K562 (cell line): ENCODE results near the gene SPTLC2. TPM values are rescaled to one million over a fixed set of nuclear protein-coding genes. Genes with fewer than 3 reads are reported as not detected.

Experiments used
- CBX5 ChIP-seq: IDR thresholded peaks from 2 replicates; pipeline ENCODE4 v1.6.1; 2014; ENCODE audit warnings: low read depth, borderline replicate concordance
- CEBPB ChIP-seq: fragments of 450-650 bp; IDR thresholded peaks from 2 replicates; pipeline ENCODE4 v1.6.1; 2016; ENCODE audit warnings: missing genetic modification characterization, missing compliant biosample characterization
- FOXA3 ChIP-seq, 2 experiments: fragments of 450-650 bp in 1 of 2; sonication (generic) in 1 of 2; formaldehyde crosslinking; IDR thresholded peaks in 1 of 2; conservative IDR thresholded peaks in 1 of 2; 2 replicates each; pipeline versions ENCODE4 v1.4.0 to v1.8.0; 2020 to 2022; ENCODE audit warnings: mild to moderate bottlenecking in 2 of 2, missing genetic modification reagents in 1 of 2
- GABPB1 ChIP-seq: sonication (generic); formaldehyde crosslinking; IDR thresholded peaks from 2 replicates; pipeline ENCODE4 v1.8.0; 2022; ENCODE audit warnings: mild to moderate bottlenecking, missing genetic modification reagents
- JUN ChIP-seq, 2 experiments: sonication (generic) in 1 of 2; formaldehyde crosslinking in 1 of 2; IDR thresholded peaks; 2 replicates each; pipeline versions ENCODE4 v1.6.1 to v1.8.0; 2012 to 2022; ENCODE audit warnings: borderline replicate concordance in 2 of 2, mild to moderate bottlenecking in 2 of 2, improper control_type of control experiment in 1 of 2, low read depth in 1 of 2, low read length in 1 of 2, missing genetic modification reagents in 1 of 2
- KDM1A ChIP-seq, 2 experiments: fragments of 450-650 bp; IDR thresholded peaks; 2 replicates each; pipeline ENCODE4 v1.6.1; 2016; ENCODE audit warnings: mild to moderate bottlenecking in 2 of 2
- PHF21A ChIP-seq: fragments of 450-650 bp; IDR thresholded peaks from 2 replicates; pipeline ENCODE4 v1.6.1; 2017; ENCODE audit warnings: low read depth, borderline replicate concordance
- SP2 ChIP-seq: IDR thresholded peaks from 2 replicates; pipeline ENCODE4 v1.6.1; 2011; ENCODE audit warnings: mild to moderate bottlenecking, low read depth, low read length, moderate library complexity; ENCODE audit not compliant: poor library complexity, severe bottlenecking; ENCODE audit errors: extremely low read depth
- ZBTB7A ChIP-seq: IDR thresholded peaks from 2 replicates; pipeline ENCODE4 v1.6.1; 2011; ENCODE audit warnings: low read depth, mild to moderate bottlenecking, low read length, moderate library complexity, borderline replicate concordance; ENCODE audit not compliant: control insufficient read depth
- ZFP30 ChIP-seq: fragments of 250-450 bp; sonication (Bioruptor Pico); IDR thresholded peaks from 2 replicates; pipeline ENCODE4 v1.8.0; 2022; ENCODE audit warnings: moderate library complexity, mild to moderate bottlenecking, inconsistent platforms, borderline replicate concordance
- ZNF165 ChIP-seq: fragments of 250-450 bp; sonication (Bioruptor Pico); IDR thresholded peaks from 2 replicates; pipeline ENCODE4 v1.4.0; 2020; ENCODE audit warnings: borderline replicate concordance
- ZNF436 ChIP-seq: fragments of 250-450, 450-650 bp; sonication (Bioruptor Pico); formaldehyde crosslinking; IDR thresholded peaks from 2 replicates; pipeline ENCODE4 v1.7.0; 2020; ENCODE audit warnings: mild to moderate bottlenecking
- polyA plus RNA-seq, 8 experiments: library from polyadenylated mRNA; depleted of rRNA in 4 of 8; stranded (reverse) in 5 of 8; unstranded in 3 of 8; fragments of >200 nt; fragmentation: Nextera tagmentation in 2 of 8; fragmentation: Illumina TruSeq in 1 of 8; extraction: Ambion mirVana in 2 of 8; extraction: Trizol in 1 of 8; gene quantifications; 2 replicates each; pipeline versions ENCODE4 v1.2.1 to v1.2.3, GENCODE V29; 2011 to 2014; ENCODE audit warnings: inconsistent platforms in 1 of 8, missing spikeins in 1 of 8
- total RNA-seq, 7 experiments: library from RNA; depleted of rRNA in 6 of 7; stranded (reverse); fragments of >200 nt in 6 of 7; fragmentation: Illumina TruSeq in 2 of 7; extraction: Trizol in 2 of 7; gene quantifications; 2 replicates each; pipeline versions ENCODE4 v1.2.1 to v1.2.3, GENCODE V29; 2011 to 2021; ENCODE audit warnings: low replicate concordance in 1 of 7
- TF ChIP-seq, protein P1 (sequence below), 2 experiments: fragments of 450-650 bp; formaldehyde crosslinking in 1 of 2; IDR thresholded peaks; 2 replicates each; pipeline versions ENCODE4 v1.4.0 to v1.6.1; 2014 to 2020; ENCODE audit warnings: mild to moderate bottlenecking in 2 of 2, borderline replicate concordance in 1 of 2, low read depth in 1 of 2
- TF ChIP-seq, protein P2 (sequence below): sonication (generic); formaldehyde crosslinking; IDR thresholded peaks from 2 replicates; pipeline ENCODE4 v1.8.1; 2023; ENCODE audit warnings: missing genetic modification reagents, mild to moderate bottlenecking, borderline replicate concordance

Gene SPTLC2
- total and polyA plus RNA-seq, 9 of the 15 experiments (the other 6 are each of a cell fraction or from before 2014, with no cell fraction given), result 4.5 to 30.4 (median 14.0) TPM

DNA sequence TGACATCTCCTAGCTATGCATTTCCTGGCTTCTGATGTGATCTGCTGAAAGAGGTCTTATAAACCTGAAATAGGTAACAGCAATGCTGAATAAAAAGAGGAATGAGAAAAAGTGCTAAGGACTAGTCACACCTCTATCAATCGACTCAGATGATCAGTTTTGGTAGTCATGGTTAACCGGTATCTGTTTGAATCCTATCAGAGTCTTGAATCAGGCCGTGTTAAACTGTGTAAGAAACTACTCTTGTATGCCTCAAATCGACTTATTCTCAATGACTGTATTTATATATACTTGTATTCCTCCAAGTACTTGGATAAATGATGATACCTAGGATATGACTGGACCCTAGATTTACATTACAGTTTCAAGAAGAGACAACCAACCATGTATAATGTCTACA, 107.1 kb downstream of the SPTLC2 start (continued):
- TF ChIP-seq, protein P1, sequence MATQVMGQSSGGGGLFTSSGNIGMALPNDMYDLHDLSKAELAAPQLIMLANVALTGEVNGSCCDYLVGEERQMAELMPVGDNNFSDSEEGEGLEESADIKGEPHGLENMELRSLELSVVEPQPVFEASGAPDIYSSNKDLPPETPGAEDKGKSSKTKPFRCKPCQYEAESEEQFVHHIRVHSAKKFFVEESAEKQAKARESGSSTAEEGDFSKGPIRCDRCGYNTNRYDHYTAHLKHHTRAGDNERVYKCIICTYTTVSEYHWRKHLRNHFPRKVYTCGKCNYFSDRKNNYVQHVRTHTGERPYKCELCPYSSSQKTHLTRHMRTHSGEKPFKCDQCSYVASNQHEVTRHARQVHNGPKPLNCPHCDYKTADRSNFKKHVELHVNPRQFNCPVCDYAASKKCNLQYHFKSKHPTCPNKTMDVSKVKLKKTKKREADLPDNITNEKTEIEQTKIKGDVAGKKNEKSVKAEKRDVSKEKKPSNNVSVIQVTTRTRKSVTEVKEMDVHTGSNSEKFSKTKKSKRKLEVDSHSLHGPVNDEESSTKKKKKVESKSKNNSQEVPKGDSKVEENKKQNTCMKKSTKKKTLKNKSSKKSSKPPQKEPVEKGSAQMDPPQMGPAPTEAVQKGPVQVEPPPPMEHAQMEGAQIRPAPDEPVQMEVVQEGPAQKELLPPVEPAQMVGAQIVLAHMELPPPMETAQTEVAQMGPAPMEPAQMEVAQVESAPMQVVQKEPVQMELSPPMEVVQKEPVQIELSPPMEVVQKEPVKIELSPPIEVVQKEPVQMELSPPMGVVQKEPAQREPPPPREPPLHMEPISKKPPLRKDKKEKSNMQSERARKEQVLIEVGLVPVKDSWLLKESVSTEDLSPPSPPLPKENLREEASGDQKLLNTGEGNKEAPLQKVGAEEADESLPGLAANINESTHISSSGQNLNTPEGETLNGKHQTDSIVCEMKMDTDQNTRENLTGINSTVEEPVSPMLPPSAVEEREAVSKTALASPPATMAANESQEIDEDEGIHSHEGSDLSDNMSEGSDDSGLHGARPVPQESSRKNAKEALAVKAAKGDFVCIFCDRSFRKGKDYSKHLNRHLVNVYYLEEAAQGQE (IDR thresholded peaks at IDR 0.05; ENCODE audit: borderline replicate concordance), result no peak
- TF ChIP-seq, protein P1 (CRISPR knock-in tag; IDR thresholded peaks at IDR 0.05; ENCODE audit: low read depth), result no peak
- TF ChIP-seq ZFP30 (no peak), SP2 (no peak), PHF21A (no peak), ZBTB7A (no peak), JUN (IDR thresholded peaks at IDR 0.05; ENCODE audit: borderline replicate concordance, low read depth, low read length) (no peak), JUN (CRISPR knock-in tag; IDR thresholded peaks at IDR 0.05; ENCODE audit: borderline replicate concordance) (no peak), CBX5 (no peak), FOXA3 (CRISPR knock-in tag; conservative IDR thresholded peaks at IDR 0.05 in 1 of 2, IDR thresholded peaks at IDR 0.05 in 1 of 2) (no peak), CEBPB (tag) (no peak), ZNF436 (CRISPR knock-in tag) (no peak), KDM1A (IDR thresholded peaks at IDR 0.05) (no peak), GABPB1 (CRISPR knock-in tag) (no peak), ZNF165 (CRISPR knock-in tag) (no peak)
- TF ChIP-seq, protein P2, sequence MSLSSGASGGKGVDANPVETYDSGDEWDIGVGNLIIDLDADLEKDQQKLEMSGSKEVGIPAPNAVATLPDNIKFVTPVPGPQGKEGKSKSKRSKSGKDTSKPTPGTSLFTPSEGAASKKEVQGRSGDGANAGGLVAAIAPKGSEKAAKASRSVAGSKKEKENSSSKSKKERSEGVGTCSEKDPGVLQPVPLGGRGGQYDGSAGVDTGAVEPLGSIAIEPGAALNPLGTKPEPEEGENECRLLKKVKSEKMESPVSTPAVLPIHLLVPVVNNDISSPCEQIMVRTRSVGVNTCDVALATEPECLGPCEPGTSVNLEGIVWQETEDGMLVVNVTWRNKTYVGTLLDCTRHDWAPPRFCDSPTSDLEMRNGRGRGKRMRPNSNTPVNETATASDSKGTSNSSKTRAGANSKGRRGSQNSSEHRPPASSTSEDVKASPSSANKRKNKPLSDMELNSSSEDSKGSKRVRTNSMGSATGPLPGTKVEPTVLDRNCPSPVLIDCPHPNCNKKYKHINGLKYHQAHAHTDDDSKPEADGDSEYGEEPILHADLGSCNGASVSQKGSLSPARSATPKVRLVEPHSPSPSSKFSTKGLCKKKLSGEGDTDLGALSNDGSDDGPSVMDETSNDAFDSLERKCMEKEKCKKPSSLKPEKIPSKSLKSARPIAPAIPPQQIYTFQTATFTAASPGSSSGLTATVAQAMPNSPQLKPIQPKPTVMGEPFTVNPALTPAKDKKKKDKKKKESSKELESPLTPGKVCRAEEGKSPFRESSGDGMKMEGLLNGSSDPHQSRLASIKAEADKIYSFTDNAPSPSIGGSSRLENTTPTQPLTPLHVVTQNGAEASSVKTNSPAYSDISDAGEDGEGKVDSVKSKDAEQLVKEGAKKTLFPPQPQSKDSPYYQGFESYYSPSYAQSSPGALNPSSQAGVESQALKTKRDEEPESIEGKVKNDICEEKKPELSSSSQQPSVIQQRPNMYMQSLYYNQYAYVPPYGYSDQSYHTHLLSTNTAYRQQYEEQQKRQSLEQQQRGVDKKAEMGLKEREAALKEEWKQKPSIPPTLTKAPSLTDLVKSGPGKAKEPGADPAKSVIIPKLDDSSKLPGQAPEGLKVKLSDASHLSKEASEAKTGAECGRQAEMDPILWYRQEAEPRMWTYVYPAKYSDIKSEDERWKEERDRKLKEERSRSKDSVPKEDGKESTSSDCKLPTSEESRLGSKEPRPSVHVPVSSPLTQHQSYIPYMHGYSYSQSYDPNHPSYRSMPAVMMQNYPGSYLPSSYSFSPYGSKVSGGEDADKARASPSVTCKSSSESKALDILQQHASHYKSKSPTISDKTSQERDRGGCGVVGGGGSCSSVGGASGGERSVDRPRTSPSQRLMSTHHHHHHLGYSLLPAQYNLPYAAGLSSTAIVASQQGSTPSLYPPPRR (CRISPR knock-in tag), result no peak
